GM10266 (cell line): Measurements from ENCODE around the gene MEGF9.

Experiments used
- DNase-seq: peaks from one replicate; pipeline ENCODE4 v3.0.0; 2012; ENCODE audit errors: extremely low spot score
- CTCF ChIP-seq: IDR thresholded peaks from 2 replicates; pipeline ENCODE4 v1.5.1; 2012; ENCODE audit warnings: mild to moderate bottlenecking, low read depth; ENCODE audit not compliant: control insufficient read depth, insufficient read depth; ENCODE audit errors: missing control alignments

Gene MEGF9

GRCh38 chr9:120730654-120731514, 16.6 kb upstream of the MEGF9 start:
- TF ChIP-seq CTCF: no peak
- no peak for DNase-seq

DNA sequence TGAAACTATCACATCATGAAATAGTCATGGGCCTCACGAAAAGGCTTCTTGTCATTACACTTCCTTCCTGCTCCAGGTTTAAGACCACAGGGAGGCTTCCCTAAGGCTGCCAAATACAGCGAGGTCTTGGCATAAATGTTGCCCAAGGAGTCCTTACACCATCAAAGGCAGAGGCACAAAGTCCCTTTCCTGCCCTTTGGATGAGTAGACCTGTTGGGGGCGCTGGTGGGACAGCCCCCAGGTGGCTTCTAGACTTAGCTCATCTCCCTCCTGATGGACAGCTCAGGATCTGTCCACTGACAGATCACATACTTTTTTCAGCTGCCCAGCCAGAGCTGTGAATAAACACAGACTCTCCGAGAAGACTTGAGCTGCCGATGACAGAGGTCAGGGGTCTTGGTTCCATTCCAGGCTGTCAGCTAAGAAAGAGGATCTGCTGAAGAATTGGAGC, 15.5 kb upstream of the MEGF9 start:
- no peak for DNase-seq
- no peak for TF ChIP-seq CTCF

DNA sequence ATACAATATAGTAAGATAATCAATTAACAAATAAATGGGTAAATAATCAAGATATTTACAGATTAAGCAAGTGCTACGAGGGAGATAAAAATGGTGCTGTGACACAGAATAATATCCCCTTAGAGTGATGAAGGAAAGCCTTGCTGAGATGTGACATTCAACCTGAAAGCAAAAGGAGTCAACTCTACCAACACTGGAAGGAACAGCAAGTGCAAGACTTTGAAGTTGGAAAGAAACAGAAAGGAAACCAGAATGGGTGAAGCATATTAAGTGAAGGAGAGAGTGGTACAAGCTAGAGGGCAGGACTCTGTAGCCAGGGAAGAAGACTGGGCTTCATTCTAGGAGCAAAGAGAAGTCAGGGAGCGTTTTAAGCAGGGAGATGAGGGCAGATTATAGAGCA, 12.2 kb upstream of the MEGF9 start:
- DNase-seq: no peak
- no peak for TF ChIP-seq CTCF

GRCh38 chr9:120725907-120726306, 11.6 kb upstream of the MEGF9 start:
- TF ChIP-seq CTCF: no peak
- DNase-seq: no peak

DNA sequence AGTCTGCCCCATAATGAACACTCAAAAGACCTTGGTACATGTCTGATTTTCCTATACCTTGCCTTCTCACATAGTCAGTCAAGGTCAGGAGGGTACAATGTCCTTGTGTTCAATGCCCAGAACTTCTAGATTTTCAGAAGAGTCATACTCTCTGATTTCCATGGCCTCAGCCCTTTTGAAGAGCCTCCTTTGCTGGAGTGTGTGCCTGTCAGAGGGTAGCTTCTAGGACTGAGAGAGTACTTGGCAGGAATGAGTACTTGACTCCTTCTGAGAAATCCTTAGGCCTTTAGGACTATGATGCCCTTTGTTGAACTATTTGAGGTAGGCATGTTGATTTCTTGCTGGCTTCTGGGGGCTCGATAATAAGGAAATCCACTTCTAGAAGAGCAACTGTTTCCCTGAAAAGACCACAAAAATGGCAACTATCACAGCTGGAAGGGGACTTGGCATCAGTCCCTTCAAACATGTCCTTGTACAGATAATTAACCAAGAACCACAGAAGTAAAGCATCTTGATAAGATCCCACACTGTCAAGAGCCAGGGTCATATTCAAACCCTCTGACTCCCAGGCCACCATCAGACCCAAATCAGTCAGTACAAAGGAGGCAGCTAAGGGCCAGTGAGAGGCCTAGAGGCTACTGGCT, 10.6 kb upstream of the MEGF9 start:
- no peak for DNase-seq
- TF ChIP-seq CTCF: no peak

DNA sequence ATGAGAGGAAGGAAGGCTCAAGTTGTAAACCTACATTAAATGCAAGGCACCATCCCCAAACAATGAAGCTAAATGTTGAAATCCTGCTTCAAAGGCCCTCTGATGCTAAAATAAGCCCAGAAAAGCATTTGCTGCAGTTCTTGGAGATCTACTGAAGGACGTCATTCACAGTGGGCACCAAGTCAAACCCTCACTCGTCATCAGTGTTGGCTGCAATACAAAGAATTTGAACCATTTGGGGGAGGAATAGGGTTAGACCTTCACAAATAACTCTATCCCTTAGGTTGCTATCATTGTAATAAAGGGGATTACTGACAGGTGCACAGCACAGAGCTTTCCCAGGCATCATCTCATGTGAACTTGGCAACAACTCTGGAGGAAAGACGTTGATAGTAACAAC, 9.3 kb upstream of the MEGF9 start:
- no peak for TF ChIP-seq CTCF
- no peak for DNase-seq

- DNase-seq: no peak
These were observed 6.1 kb upstream of the MEGF9 start for GRCh38 chr9:120720404-120720803.

More at GRCh38 chr9:120720404-120720803, 6.1 kb upstream of the MEGF9 start:
- no peak for TF ChIP-seq CTCF
